ENCODE results near the gene DMRTA1.
"Not testable (repeated sequence)": the region's sequence is repeated elsewhere in the genome, so short reads cannot be mapped to it uniquely, and the experiment has no call there.

The DMRTA1 gene, protein sequence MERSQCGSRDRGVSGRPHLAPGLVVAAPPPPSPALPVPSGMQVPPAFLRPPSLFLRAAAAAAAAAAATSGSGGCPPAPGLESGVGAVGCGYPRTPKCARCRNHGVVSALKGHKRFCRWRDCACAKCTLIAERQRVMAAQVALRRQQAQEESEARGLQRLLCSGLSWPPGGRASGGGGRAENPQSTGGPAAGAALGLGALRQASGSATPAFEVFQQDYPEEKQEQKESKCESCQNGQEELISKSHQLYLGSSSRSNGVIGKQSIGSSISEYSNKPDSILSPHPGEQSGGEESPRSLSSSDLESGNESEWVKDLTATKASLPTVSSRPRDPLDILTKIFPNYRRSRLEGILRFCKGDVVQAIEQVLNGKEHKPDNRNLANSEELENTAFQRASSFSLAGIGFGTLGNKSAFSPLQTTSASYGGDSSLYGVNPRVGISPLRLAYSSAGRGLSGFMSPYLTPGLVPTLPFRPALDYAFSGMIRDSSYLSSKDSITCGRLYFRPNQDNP

DNA sequence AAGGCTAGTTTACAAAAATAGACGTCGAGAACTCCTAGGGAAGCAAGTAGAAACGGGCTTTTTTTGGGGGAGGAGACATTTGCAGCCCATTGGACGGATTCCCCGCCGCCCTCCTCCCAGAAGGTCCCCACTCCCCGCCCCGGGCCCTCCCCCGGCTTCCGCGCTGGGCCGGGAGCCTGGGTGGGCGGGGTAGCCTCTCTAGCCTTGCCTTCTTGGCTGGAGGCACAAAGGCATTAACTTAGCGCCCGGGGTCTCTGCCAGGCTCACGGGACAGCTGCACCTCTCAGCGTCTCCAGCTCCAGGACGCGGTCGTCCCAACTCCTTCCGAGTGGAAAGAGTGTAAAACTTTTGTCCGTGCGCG is at the start of gene DMRTA1:
TSS of gene DMRTA1 (plus strand) at position 236 of the 361 bp plus-strand sequence. CDS start 242 bp downstream, outside the sequence.
- no peak for DNase-seq

DNA sequence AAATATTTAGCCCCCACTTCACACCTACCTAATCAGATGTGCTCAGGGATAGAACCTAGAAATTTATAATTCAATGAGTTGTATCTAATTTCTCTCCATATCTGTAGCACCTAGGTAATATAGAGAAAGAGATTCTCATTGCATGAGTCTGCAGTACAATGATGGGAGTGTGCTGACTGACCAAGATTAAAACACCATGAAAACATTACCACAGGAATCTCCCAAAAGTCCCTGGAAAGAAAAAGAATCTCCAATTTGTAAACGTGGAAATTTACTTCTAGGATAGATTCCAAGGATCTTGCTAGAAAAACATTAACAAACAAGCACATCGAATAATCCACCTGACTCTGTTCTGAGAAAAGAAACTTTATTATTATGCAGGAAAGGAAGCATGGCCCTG is 45.0 kb upstream of the DMRTA1 start:
- DNase-seq: no peak

DNA sequence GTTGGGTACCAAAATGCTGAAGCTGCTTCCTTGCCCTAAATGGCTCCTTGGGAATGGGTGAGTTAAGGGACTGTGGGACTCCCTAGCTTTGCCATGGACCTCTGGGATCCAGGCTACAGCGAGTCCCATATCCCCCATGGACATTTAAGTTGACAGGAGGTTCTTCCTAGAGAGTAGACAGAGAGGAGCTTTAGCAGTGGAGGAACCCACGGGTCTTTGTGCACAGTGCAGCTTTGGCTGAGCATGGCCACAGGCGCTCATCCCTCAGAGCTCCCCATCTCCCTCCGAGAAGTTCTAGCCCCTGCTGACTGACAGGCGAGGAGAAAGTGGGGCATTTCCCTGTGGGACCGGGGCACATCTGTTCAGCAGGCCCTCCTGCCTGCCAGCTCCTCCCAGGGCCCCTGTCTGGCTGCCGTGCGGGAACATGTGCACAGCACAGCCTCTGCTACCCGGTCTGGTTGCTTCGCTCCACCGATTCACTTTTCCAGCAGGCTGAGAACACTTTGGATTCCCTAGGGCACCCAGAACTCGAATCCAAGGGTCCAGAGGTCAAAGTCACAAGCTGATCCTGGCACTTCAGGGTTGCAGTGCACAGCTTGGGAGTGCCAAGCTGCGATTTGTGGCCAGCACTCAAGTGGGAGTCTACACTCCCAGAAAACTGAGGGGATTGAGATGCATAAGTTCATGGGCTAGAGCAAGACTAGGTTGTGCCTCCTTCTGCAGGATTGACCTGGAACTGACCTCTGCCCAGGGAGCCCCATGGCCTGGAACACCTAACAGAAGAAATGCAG is 40.6 kb upstream of the DMRTA1 start:
- DNase-seq: no peak

DNA sequence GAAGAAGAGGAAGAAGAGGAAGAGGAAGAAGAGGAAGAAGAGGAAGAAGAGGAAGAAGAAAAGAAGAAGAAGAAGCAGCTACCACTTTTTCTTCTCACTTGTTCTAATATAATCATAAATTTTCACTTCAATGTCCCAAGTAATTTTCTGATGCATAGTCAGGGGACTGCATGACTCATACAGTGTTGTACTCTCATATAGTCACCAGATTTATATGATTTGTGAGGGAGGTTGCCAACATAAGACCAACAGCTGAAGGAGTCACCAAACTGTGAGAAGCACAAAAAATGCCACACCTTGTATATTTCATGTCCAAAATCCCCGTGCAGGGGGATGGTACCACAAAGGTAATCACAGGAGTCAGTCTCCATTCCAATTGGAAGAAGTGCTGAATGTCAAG is 32.7 kb upstream of the DMRTA1 start:
- DNase-seq: no peak

DNA sequence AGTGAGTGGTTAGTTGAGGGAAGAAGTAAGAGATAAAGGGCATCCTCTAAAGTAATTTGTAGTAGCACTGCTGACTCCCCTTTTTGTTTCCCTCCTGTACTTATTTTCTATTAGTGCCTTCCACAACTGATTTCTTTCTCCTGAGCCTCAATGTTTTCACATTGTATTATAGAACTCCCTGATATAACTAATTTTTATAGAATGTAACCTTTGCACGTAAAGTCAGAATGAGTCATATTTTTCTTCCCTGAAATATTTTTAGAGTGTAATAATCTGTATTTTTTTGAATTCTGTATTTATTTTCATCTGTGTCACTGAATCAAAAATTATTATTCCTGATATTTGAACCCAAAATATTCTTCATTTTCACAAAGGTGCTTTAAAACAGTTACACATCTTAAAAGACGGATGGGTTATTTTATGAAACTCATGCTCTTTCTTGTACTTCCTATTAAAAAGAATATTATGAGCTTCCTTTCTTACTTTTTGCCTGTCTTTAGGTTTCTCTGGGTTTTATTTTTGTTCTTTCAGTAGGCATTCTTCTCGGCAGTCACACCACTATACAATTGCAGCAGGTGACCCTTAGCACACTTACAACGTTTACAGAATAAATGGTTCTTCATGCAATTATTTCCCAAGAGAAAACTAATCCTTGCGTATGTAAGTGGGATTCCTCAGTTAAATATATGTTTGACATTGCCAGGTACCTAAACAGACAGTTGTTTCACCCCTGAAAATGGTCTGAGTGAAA is 30.5 kb upstream of the DMRTA1 start:
- DNase-seq: no peak

DNA sequence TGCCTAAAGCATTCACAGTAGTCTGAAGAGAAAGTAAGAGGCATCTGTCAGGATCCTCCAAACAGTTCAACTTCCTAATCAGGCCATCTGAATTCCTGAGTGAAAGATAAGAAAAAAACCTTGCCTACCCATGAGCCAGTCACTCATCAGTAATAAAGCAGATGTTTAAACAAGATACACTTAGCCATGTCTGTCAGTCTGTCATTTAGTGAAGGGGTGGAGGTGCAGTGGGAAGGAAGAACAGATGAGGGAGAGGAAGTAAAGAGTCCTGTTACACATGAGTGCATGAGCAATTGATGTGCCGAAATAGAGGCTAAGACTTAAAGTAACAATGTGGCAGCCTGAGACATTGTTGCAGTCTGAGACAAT is 29.9 kb upstream of the DMRTA1 start:
- DNase-seq: no peak

DNA sequence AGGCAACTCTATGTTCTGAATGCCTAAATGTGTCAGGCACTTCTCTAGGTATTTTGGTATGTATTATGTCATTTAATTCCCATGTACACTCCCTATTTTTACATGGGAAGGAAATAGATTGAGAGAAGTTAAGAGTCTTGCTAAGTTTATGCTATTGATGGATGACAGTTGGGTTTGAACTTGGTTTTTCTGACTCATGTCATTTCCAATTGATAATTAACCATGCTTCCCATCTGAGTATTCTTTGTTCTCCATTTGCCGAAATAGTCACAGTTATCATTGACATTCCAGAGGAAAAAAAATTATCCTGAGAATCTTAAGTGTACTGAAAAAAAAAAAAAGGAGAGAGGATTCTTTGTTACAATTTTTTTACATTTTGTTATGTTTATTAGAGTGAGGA is 23.1 kb upstream of the DMRTA1 start:
- no peak for DNase-seq

DNA sequence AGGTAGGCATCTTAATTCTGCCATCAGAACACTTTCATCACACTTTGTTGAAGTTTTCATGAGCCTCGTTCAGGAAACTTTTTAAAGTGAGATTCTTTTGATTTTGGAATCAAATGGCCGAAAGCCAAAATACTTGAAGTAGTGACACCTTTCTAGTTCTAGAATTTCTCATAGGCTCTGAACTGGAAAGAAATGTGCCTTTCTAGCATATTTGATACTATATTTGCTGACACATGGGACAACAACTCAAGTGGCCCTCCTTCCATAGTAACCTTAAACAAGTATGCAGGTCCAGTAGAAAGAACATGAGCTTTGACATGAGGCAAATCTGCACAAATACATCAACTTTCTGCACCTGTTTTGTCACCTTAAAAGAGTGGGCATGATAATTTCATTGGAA is 22.0 kb upstream of the DMRTA1 start:
- no peak for DNase-seq

DNA sequence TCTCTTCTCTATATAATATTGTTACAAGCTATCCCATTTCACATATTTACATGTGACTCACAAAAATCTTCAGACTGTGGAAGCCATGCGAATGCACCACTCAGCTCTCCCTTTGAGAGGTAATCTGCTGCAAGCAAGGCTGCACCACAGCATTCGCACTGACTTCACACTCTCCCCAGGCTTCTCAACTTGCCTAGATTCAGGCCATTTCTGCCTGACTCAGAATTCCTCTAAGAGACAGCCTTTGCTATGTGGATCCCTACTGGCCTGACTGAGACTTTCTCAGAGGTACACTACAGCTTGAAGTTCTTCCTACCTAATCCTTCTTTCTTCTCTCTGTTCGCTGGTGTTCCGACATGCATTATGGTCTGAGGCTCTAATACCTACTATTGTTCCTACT is 21.1 kb upstream of the DMRTA1 start:
- DNase-seq: no peak

DNA sequence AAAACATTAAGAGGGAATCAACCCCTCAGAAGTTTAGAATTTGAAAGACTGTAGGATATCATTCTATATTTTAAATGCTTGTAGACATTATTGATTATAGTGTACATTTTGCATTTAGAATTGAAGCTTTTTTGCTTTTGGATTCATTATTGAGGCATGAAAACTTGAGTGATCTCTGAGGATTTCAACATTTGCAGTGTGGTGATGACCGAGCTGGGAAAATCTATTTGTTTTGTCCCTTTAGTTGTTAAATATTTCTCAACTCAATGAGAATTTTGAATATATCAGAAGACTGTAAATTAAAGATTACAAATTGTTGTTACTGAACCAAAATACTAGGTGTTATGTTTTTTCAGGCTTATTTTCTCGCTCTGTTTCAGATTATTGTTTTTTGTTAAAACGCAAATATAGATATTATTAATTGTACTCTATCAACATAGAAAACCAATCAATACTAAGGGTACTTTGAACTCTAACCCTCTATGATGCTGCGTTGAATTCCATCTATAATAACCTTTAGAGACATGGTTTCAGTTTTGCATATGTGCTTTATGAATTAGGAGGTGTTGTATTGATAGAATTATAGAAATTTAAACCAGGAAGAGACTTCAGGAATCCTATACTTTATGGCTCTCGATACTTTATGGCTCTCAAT is 19.3 kb upstream of the DMRTA1 start:
- no peak for DNase-seq

DNA sequence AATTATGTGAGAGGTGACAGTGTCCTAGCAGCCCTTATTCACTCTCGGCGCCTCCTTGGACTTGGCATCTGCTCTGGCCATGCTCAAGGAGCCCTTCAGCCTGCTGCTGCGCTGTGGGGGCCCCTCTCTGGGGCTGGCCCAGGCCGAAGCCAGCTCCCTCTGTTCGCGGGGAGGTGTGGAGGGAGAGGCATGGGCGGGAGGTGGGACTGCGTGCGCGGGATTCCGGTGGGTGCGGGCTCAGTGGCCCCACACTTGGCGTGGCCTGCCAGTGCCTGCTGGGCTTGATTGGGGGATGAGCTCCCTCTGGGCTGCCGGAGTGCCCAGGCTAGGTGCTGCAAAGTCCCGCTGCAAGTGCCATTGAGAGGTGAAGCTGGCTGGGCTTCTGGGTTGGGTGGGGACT is 12.9 kb upstream of the DMRTA1 start:
- no peak for DNase-seq

DNA sequence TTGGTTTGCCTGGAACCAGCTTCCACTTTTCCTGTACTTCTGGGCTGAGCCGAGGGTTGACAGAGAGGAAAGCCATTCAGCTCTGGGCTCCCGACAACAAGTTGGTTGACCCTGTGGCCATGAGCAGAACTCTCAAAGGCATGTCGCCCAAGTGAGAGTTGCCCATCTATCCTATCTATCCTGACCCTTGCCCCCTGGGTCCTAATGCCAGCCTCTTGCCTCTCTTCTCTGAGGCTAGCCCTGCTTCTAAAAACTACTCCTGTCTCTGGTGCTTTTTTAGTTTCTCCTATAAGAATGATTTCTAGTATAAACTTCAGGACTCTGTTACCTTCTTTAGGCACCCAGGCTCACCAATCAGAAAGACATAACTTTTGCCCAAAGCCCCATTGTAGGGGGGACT is 11.4 kb upstream of the DMRTA1 start:
- not testable (repeated sequence) for DNase-seq

DNA sequence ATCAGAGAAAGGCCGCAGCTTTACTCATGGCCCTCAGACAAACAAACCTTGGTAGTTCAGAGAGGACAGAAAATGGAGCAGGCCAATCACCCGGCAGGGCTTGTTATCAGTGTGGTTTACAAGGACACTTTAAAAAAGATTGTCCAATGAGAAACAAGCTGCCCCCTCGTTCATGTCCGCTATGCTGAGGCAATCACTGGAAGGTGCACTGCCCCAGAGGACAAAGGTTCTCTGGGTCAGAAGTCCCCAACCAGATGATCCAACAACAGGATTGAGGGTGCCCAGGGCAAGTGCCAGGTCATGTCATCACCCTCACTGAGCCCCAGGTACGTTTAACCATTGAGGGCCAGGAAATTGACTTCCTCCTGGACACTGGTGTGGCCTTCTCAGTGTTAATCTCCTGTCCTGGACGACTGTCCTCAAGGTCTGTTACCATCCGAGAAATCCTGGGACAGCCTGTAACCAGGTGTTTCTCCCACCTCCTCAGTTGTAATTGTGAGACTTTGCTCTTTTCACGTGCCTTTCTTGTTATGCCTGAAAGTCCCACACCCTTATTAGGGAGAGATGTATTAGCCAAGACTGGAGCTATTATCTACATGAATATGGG is 9.1 kb upstream of the DMRTA1 start:
- not testable (repeated sequence) for DNase-seq

DNA sequence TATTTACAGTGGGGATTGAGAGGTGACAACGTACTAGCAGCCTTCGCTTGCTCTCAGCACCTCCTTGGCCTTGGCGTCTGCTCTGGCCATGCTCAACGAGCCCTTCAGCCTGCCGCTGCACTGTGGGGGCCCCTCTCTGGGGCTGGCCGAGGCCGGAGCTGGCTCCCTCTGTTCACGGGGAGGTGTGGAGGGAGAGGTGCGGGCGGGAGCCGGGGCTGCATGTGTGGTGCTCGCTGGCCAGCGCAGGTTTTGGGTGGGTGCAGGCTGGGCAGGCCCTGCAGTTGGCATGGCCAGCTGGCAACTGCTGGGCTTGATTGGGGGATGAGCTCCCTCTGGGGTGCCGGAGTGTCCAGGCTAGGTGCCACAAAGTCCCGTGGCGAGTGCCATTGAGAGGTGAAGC is 5.8 kb upstream of the DMRTA1 start:
- DNase-seq: no peak

DNA sequence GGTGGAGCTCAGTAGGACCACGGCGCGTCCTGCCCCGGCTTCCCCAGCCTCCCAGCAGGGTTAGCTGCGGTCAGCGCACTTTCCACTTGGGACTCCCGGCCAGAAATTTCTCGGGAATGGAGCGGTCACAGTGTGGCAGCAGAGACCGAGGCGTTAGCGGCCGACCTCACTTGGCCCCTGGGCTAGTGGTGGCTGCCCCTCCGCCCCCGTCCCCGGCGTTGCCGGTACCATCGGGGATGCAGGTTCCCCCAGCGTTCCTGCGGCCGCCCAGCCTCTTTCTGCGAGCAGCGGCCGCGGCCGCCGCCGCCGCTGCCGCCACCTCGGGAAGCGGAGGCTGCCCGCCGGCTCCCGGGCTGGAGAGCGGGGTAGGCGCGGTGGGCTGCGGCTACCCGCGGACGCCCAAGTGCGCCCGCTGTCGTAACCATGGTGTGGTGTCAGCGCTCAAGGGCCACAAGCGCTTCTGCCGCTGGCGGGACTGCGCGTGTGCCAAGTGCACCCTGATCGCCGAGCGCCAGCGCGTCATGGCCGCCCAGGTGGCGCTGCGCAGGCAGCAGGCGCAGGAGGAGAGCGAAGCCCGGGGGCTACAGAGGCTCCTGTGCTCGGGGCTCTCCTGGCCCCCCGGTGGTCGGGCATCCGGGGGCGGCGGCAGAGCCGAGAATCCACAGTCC is 460 bp downstream of the DMRTA1 start:
- peak in 1 of 2 experiments; percentile 11 for DNase-seq

DNA sequence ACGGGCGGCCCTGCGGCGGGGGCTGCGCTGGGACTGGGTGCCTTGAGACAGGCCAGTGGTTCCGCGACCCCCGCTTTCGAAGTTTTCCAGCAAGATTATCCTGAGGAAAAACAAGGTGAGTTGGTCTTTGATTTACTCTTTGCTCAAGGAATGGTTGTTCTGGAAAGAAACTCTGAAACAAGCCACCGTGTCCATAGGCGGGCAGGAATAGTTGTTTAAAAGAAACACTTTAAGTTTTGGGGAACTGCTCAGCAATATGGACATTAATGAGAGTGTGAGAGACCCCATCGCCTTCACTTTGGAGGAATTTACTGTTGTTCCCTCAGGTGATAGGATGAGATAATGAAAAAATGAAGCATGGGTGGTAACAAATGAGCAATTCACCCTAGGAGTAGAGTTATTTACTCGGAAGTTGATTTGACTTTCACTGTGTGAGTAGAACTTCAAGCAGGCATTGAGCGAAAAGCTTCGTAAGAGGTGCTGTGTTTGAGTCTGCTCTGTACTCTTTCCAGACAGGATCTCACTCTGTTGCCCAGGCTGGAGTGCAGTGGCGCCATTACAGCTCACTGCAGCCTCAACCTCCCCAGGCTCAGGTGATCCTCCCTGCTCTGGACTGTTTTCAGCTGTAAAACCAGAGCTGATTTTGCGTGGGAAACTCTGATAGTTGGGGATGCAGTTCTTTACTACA is 1.1 kb downstream of the DMRTA1 start:
- DNase-seq: no peak

DNA sequence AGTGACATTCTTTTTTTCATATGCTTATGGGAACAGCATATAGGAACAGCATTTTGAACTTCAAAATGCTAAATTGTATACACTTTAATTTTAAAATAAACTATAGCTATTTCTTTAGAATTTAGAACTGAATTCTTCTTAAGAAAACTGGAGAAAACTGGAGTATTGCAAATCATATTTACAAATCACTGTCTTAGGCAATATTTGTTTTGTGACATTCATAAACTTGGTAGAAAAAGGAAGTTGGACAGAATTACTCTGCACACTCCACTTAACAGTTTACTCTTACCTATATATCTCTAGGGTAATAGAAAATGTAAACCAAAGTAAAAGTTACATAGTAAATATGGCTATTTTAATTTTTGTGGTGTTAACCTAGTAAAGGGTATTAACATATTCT is 3.1 kb downstream of the DMRTA1 start:
- DNase-seq: no peak

DNA sequence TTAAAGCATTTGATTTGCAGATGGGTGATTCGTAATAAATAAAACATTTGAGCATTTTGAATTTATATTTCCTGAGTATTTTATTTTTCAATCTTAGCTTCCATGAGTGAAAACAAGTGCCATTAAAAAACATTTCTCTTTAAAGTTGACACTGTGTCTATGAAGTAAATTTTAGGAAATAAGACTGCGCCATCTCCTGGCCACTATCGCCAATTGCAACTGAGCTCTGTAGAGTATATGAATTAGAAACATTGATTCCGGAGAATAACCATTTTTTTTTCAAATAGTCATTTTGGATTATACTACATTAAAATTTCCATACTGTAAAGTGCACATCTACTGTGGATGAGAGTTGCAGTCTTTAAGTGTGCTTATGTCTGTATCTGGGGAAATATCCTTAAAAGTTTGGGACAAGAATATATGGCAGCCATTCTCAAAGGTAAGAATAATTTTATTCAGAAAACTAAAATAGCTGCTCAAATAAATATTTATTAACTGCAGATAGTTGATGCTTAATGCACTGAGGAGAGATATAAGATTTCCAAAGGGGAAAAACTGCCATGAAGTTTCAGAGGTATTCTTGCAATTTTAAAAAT is 5.9 kb downstream of the DMRTA1 start:
- DNase-seq: peak; percentile 36 to 41

DNA sequence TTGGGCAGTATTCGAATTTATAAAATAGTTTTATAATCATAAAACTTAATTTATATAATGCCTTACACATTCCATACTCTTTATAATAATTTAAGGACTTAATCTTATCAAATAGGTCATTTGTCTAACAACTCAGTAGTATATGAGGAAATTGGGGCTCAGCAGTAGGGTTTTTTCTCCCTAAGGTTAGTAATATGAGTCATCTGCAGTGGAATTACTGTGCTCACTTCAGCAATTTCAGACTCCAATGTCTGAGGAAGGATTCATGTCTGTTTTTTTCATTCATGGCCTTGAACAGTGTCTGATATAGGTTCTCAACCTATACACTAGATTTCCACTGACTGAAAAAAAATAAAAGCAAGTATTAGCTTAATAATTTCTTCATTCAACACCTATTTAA is 7.4 kb downstream of the DMRTA1 start:
- no peak for DNase-seq

DNA sequence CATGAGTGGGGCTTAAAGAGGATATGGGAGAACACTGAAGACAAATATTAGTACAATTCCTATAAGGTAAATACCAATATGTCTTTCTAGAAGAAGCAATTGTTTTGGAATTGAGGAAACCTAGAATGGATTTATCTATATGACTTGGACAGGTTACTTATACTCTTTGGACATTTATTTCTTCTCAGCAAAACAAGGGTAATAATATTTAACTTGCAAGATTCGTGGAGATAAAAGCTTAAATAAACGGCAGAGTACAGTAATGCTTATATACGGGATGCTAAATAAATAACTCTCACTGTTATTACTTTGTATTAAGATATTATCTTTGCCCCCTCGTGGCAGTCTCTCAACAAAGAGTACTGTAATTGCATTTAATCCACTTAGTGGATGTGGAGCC is 8.6 kb downstream of the DMRTA1 start:
- no peak for DNase-seq

DNA sequence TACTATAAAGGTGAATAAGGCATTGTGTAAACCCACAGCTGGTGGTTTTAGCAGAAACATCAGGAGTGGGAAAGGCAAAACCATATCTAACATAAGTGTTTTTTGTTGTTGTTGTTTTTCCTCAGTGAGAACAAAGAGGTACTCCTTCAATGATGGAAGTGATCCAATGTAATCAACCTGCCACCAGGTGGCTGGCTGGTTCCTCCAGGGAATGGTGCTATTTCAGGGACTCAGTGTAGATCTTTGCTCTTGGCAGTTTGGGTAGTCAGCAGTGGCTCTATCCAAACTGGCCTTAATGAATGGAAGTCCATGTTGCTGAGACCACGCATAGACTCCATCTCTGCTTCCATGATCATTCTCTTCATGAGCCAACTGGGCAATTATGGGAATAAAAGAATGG is 10.8 kb downstream of the DMRTA1 start:
- no peak for DNase-seq
